ENCODE data around the gene UQCRC2.
"Not testable (repeated sequence)": the region's sequence is repeated elsewhere in the genome, so short reads cannot be mapped to it uniquely, and the experiment has no call there.

Gene UQCRC2

GRCh38 chr16:21952793-21953540, at the start of gene UQCRC2:
TSS of gene UQCRC2 (plus strand) at chr16:21953361. CDS start at chr16:21953424, 63 bp downstream.
- DNase-seq (ENCODE audit: extremely low read depth in 1 of 2, low read depth in 1 of 2), result peak; percentile 69 to 80

- DNase-seq (ENCODE audit: extremely low read depth in 1 of 2, low read depth in 1 of 2), result not testable (repeated sequence)
These were observed 20.5 kb upstream of the UQCRC2 start for GRCh38 chr16:21932650-21933049.

GRCh38 chr16:21933316-21933715, 19.8 kb upstream of the UQCRC2 start:
- not testable (repeated sequence) for DNase-seq (ENCODE audit: extremely low read depth in 1 of 2, low read depth in 1 of 2)

GRCh38 chr16:21933790-21934189, 19.4 kb upstream of the UQCRC2 start:
- DNase-seq (ENCODE audit: extremely low read depth in 1 of 2, low read depth in 1 of 2), result not testable (repeated sequence)

- DNase-seq (ENCODE audit: extremely low read depth in 1 of 2, low read depth in 1 of 2), result not testable (repeated sequence)
These were observed 16.9 kb upstream of the UQCRC2 start for GRCh38 chr16:21936216-21936615.

DNA sequence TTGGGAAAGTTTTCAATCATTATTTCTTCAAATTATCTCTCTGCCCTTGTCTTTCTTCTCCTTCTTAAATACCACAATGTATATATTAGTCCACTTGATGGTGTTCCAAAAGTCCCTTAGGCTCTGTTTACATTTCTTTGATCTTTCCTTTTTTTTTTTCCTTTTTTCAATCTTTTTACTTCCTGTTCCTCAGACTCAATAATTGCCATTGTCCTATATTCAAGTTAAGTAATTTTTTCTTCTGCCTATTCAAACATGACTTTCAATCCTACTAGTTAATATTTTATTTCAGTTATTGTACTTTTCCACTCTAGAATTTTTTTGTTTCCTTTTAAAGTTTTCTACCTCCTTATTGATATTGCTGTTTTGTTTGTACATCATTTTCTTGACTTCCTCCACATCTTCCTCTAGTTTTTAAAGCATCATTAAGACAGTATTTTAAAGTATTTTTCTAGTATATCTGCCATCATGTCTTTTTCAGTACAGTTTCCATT, 15.8 kb upstream of the UQCRC2 start:
- no peak for DNase-seq (ENCODE audit: extremely low read depth in 1 of 2, low read depth in 1 of 2)

GRCh38 chr16:21940570-21940969, 12.6 kb upstream of the UQCRC2 start:
- no peak for DNase-seq (ENCODE audit: extremely low read depth in 1 of 2, low read depth in 1 of 2)

- DNase-seq (ENCODE audit: extremely low read depth in 1 of 2, low read depth in 1 of 2), result no peak
These were observed 9.6 kb upstream of the UQCRC2 start for GRCh38 chr16:21943571-21943970.

DNA sequence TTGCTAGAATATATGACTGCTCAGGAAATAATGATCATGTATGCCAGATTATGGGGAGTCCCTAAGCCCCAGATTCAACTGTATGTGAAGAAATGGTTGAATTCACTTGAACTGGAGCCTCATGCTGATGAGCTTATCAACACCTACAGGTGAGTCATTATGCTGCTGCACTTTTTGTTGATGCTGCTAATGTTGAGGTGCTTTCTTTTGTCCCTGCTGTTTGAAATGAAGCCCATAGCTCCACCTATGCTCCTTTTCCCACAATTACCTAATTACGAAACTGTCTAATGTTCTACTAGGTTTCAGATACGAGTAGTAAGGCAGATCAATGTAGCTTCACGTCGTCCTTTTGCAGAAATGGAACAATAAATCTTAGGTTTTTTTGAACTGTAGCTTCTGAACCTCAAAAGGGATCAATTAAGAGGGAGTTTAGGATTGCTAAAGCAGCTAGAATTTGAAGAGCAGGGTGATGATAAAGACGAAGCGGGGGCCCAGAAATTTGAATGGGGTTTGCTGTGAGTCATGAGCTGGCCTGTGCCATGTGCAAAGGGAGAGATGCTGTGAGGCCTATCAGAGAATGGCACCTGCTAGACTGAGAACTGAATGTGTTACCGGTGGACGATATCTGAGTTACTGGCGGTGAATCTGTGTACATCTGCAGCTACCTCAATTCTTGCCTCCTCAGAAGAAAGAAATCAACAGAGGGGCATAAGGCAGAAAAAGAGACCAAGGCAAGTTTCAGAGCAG, 6.1 kb upstream of the UQCRC2 start:
- no peak for DNase-seq (ENCODE audit: extremely low read depth in 1 of 2, low read depth in 1 of 2)

GRCh38 chr16:21949713-21950260, 3.4 kb upstream of the UQCRC2 start:
- no peak for DNase-seq (ENCODE audit: extremely low read depth in 1 of 2, low read depth in 1 of 2)

- no peak for DNase-seq (ENCODE audit: extremely low read depth in 1 of 2, low read depth in 1 of 2)
These were observed 2.2 kb upstream of the UQCRC2 start for GRCh38 chr16:21950782-21951521.

- peak; percentile 41 to 74 for DNase-seq (ENCODE audit: extremely low read depth in 1 of 2, low read depth in 1 of 2)
These were observed 945 bp upstream of the UQCRC2 start for GRCh38 chr16:21952040-21952792.

DNA sequence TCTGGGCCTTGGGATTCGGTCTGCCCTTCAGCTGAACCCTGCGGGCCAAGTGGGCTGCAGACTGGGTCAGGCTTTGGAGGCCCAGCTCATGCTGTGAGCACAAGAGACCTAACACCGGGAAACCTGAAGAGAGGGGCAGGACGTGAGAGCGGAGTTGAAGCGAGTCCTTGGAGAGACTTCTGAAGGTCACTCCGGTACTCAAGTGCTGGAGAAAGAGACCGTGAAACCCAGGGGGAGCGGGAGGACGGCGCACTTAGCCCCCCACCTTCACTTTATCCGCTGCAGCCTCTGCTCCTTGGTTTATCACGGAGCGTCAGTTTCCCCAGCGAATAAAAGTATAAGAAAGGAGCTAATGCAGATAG, 361 bp downstream of the UQCRC2 start:
- no peak for DNase-seq (ENCODE audit: extremely low read depth in 1 of 2, low read depth in 1 of 2)

DNA sequence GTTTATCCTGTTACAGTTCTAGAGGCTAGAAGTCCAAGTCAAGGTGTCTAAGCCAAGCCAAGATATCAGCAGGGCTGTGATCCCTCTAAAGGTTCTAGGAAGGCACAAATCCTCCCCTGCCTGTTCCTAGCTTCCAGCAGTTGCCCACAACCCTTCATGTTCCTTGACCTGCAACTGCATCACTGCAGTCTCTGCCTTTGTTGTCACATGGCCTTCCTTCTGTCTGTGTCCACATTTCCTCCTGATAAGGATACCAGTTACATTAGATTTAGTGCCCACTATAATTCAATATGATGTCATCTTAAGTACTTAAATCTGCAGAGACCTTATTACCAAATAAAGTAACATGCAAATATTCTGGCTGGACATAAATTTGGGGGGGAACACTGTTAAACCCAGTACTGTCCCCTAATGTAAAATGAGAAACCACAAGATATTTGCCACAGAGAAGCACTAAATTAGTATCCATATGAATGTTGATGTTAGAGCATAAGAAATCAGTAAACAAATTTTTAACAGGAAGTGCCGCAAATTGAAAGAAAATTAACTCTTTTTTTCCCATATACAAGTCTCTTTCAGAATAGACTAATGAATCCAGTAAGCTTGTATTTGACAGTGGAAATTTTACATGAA, 4.7 kb downstream of the UQCRC2 start:
- DNase-seq (ENCODE audit: extremely low read depth in 1 of 2, low read depth in 1 of 2), result no peak

DNA sequence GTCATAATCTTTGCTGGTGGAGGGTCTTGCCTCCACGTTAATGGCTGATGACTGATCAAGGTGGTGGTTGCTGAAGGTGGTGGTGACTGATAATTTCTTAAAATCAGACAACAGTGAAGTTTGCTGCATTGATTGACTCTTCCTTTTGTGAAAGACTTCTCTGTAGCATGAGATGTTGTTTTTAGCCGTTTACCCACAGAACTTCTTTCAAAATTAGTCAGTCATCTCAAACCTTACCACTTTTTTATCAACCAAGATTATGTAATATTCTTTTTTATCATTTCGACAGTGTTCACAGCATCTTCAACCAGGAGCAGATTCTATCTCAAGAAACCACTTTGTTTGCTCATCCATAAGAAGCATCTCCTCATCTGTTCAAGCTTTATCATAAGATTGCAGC, 5.9 kb downstream of the UQCRC2 start:
- DNase-seq (ENCODE audit: extremely low read depth in 1 of 2, low read depth in 1 of 2), result no peak

DNA sequence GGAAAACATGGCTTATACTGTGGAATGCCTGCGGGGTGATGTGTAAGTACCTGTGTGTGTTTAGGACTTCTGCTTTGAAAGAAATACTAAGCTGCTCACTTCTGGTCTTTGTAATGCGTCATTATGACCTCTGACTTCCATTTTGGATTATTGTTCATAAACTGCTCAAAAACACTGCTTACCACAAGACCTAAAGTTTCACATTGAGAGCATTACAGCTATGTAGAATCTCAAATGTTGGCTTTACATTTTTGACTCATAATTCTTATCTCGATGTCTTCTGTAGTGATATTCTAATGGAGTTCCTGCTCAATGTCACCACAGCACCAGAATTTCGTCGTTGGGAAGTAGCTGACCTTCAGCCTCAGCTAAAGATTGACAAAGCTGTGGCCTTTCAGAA, 9.3 kb downstream of the UQCRC2 start:
- no peak for DNase-seq (ENCODE audit: extremely low read depth in 1 of 2, low read depth in 1 of 2)

GRCh38 chr16:21963887-21964286, 10.7 kb downstream of the UQCRC2 start:
- no peak for DNase-seq (ENCODE audit: extremely low read depth in 1 of 2, low read depth in 1 of 2)

GRCh38 chr16:21964353-21964752, 11.2 kb downstream of the UQCRC2 start:
- DNase-seq (ENCODE audit: extremely low read depth in 1 of 2, low read depth in 1 of 2), result no peak

GRCh38 chr16:21971856-21972255, 18.7 kb downstream of the UQCRC2 start:
- no peak for DNase-seq (ENCODE audit: extremely low read depth in 1 of 2, low read depth in 1 of 2)

DNA sequence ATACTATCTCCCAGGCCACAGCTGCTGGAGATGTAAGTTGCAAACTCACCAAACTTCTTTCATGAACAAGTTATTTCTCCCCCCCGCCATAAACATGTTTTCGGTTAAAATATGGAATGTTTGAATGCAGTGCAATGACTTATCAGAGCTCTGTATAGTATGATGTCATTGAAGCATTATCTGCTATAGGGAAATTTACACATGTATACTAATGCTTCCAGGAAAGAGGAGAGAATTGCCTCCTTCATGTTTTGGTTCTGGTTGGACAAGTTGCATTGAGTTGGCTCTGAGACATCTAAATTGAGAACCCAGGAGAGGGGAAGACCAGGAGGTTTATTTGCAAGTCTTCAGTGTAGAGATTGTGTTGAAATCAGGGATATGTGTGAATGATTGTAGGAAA, 20.8 kb downstream of the UQCRC2 start:
- no peak for DNase-seq (ENCODE audit: extremely low read depth in 1 of 2, low read depth in 1 of 2)

All from stimulated activated CD8-positive, alpha-beta memory T cell treated with anti-CD3 and anti-CD28 coated beads, Interleukin-7, amount 100 ng/mL, for 48 hours (primary cell).